ENCODE measurements around the gene TMCC2.
"Not testable (repeated sequence)": the region's sequence is repeated elsewhere in the genome, so short reads cannot be mapped to it uniquely, and the experiment has no call there.

Gene TMCC2, protein sequence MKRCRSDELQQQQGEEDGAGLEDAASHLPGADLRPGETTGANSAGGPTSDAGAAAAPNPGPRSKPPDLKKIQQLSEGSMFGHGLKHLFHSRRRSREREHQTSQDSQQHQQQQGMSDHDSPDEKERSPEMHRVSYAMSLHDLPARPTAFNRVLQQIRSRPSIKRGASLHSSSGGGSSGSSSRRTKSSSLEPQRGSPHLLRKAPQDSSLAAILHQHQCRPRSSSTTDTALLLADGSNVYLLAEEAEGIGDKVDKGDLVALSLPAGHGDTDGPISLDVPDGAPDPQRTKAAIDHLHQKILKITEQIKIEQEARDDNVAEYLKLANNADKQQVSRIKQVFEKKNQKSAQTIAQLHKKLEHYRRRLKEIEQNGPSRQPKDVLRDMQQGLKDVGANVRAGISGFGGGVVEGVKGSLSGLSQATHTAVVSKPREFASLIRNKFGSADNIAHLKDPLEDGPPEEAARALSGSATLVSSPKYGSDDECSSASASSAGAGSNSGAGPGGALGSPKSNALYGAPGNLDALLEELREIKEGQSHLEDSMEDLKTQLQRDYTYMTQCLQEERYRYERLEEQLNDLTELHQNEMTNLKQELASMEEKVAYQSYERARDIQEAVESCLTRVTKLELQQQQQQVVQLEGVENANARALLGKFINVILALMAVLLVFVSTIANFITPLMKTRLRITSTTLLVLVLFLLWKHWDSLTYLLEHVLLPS

DNA sequence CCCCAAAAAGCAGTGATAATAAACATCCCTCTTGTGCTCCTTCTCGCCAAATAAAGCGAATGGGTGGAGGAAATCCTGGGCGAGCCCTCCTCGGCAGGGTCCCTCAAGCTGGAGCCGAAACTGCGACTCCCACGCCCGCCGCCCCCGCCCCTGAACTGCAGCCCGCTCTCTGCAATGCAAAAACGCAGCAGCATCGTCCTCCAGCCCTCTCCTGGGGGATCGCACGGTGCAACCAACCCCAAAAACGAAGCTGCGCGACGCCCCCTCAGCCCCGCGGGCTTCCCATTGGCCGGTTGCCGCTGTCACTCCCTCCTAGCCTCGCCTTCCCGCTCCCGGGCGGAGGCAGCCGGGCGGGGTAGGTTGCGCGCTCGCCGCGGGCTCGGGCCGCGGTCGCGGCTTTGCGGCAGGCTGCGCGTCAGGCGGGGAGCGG, at the start of gene TMCC2:
TMCC2 (plus strand) TSS at position 363 of the 430 bp plus-strand sequence. CDS start 619 bp downstream, outside the sequence.
- DNase-seq, result peak; percentile 38

DNA sequence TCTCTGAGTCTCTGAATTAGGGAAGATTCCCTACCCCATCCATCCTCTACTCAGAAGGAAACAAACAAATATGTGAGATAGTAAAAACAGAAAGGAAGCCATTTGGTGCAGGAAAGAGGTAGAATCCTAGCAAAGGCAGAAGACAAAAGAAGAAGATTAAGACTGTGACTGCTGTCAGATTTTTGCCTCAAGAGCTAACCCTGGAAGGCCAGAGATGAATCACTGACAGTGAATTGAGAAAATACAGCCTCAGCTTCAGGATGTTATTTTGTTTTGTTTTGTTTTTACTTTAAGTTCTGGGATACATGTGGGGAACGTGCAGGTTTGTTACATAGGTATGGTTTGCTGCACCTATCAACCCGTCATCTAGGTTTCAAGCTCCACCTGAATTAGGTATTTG, 47.9 kb upstream of the TMCC2 start:
- DNase-seq, result no peak

DNA sequence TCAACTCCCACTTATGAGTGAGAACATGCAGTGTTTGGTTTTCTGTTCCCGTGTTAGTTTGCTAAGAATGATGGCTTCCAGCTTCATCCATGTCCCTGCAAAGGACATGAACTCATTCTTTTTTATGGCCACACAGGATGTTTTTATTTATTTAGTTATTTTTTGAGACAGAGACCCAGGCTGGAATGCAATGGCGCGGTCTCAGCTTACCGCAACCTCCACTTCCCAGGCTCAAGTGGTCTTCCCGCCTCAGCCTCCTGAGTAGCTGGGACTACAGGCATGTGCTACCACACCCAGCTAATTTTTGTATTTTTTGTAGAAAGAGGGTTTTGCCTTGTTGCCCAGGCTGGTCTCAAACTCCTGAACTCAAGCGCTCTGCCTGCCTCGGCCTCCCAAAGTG, 47.4 kb upstream of the TMCC2 start:
- DNase-seq, result not testable (repeated sequence)

DNA sequence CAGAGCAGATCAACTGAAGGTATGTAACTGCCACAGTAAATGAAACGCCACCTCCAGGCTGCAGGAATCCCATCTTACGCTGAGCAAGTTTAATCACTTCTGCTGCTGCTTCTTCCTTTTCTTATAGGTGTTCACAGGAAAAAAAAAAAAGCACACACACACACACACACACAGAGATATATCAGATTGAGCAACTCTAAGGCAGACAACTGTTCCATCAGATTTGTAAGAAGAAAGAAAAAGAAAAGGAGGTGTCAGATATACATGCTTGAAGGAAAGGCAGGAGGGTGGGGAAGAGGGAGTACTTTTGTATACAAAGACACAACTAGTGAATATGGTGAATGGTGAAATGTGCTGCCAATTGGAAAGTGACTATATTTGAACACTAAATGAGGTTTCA, 44.8 kb upstream of the TMCC2 start:
- DNase-seq, result no peak

DNA sequence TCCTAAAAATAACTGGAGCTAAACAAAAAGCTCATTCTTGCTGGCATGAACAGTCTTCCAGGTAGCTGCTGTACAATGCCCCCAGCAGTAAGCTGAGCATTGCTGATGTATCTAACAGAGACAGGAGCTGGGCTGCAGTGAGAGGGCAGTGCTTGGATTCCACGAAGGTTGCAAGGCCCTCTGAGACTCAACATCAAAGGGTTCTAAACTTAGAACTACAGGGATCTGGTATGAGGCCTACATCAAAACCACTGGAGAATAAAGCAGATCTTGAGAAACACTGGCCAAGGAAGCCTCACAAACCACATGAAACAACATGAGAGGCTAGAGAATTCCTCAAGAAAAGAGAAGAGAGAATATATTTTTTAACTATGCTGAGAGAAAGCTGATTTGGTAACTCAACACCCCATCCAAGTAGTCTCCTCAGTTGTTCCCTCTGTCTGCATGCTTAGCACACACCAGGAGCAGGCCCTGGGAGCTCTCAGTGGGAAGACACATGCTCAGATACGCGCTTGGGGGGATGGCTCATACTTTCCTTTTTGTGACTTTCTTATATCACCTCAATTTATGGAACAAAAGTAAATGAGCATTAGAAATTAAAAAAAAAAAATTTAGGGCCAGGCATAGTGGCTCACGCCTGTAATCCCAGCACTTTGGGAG, 43.9 kb upstream of the TMCC2 start:
- DNase-seq, result no peak

DNA sequence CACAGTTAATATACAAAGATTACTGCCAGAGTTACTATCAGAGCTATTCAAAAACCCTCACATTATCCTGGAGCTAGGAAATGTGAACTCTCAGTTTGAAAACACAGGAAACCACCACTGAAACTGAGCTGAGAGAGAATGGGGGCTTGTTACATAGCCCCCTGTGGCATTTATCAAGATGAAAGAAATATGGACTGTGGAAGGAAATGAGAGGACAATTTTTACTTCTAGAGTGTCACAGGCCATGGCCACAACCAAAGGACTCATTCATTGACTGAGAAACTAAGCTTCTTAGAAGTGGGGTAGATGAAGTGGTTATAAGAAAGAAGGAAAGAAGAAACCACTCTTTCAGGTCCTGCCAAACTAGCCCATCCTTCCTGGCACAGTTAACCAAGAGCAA, 41.6 kb upstream of the TMCC2 start:
- DNase-seq, result no peak

DNA sequence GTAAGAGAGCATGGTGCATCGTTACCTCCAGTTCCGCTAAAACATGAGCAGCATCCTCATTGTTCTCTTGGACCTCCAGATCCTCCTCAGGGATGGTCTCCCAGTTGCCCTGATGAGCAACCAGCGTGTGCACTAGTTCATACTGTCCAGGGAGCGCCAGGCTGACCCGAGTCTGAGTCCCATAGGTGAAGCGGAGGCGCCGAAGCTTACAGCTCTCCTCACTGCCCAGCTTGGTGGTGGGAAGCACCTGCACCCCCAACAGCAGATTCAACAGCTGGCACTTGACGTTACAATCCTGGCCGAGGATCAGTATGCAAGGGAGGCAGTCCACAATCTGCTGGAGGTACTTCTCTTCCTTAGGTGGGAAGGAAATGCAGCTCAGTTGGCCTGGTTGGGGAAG, 40.3 kb upstream of the TMCC2 start:
- DNase-seq, result no peak

DNA sequence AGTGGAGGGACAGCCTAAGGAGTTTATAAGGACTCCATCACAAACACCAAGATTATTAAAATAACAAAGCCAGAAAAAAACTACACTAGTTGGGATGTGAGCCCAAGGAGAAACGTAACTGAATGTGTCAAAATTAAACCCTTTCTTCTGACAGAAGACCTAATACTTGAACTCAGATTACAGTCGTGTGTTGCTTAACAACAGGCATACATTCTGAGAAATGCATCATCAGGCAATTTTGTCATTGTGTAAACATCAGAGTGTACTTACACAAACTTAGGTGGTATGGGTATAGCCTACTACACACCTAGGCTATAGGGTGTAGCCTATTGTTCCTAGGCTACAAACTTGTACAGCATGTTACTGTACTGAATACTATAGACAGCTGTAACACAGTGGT, 39.6 kb upstream of the TMCC2 start:
- no peak for DNase-seq

DNA sequence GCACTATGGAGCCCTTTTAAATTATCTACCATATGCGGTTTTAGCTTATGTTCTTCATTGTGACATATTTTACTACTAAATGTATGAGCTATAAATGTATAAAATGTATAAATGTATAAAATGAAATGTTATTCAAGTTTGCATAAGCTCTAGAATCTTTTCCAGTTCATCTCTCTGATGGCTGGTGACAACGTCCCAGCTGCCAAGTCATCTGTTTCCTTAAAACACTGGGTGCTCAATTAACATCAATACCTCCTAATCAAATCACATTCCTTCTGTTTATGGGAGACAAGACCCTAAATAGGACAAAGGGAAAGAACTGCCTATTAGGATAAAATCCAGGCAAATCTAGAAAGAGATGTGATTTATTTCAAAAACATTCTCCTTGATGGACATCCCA, 39.1 kb upstream of the TMCC2 start:
- no peak for DNase-seq

DNA sequence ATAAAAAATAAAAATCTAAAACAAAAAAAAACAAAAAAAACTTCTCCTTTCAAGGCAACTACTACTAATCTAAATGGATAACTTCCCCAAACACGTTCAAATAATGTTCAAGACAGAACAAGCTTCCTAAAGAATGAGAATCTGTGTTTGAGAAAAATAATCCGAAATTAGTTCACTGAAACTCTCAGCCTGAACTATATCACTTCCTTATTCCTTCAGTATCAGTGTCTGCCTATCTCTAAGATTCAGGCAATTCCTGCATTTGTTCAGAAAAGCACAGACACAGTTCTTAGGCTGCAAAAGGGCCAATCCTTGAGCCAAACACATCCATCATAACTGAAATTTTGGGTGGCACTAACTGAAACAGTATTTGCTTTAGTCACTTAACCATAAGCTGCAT, 38.6 kb upstream of the TMCC2 start:
- no peak for DNase-seq

DNA sequence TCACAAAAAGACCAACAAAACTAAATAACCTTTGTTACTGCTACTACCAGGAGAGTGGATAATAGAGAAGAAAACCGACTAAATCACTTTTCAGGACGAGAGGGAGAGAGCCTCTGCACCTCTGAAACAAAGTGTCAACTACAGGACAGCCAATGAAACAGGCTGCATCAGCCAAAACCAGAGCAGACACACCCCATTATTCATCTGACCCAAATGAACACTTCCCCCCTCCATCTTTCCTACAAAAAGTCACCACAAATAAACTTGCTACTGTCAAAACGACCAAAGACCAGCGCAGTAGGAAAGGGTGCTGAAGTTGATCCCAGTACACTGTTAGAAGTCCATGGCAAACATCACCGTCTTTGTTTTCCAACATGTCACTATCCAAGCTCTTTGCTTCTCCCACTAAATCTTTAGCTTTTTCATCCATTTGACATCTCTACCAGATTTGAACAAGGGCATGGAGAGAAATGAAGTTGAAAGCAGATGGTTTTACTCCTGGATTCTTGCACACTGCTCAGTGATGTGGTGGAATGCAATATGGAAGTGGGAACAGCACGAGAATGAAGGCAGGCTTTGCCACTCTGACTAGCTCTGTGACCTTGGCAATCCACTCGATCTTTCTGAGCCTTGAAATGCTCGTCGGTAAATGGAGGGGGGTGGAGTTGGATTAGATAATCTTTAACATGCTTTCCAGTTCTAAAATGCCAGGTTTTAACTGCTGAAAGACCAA, 36.7 kb upstream of the TMCC2 start:
- no peak for DNase-seq

DNA sequence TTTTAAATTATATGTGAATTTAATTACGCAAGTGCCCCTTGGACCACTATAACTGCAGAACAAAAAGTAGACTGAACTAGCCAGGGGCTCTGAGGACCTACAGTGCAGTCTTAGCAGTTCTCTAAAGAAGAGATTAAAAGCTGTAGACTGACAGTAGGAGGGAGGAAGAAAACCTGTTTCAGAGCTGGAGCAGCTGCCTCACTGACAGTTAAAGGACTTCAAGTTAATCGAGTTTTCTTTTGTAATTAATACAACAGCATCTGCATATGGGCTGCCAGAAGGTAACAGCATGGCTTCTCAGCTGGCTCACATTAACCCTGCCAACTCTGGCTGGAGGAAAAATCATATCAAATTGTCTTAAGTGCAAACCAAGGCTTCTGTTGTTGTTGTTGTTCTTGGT, 36.1 kb upstream of the TMCC2 start:
- no peak for DNase-seq

DNA sequence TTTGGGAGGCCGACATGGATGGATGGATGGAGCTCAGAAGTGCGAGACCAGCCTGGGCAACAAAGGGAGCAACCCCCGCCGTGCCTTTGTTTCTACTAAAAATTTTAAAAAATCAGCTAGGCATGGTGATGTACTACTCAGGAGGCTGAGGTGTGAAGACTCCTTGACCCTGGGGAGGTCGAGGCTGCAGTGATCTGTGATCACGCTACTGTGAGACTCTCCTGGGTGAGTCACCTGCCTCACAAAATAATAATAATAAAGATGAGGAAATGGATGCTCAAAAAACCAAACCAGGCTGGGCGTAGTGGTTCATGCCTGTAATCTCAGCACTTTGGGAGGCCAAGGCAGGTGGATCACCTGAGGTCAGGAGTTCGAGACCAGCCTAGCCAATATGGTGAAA, 35.5 kb upstream of the TMCC2 start:
- DNase-seq, result no peak

DNA sequence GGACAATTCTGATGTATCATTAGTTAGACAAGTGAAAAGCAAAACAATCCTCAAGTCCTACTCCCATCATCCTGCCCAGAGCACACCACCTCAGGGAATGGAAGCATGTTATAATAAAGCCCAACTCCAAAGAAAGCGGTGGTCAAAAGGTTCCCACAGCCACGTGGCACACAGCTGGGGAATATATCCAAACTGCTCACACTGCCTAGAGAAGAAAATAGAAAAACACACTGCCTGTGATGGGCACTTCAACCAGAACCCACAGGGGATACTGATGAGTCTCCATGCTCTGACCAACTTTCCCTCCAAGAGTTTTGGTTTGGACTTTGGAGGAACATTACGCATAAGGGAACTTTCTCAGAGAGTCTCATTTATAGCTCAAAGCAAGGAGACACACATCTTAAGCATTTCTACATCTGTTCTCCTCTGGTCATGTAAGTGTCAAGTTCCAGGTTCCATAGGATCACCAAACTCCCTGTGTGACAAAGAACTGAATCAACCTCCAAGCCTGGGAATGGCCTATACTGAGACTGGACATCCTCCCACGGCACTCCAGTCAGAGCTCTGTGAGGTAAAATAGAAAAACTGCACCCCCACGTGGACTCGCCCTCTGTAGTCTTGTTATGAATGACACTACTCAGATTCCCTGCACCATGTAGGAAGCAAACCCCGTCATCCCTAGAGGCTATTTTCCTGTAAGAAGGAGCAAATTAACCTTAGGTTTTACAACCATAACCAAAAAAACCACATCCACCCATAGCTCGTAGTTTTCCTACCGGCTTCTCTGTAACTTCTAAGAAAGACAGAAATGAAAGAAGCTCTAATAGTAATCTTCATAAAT, 28.4 kb upstream of the TMCC2 start:
- no peak for DNase-seq

DNA sequence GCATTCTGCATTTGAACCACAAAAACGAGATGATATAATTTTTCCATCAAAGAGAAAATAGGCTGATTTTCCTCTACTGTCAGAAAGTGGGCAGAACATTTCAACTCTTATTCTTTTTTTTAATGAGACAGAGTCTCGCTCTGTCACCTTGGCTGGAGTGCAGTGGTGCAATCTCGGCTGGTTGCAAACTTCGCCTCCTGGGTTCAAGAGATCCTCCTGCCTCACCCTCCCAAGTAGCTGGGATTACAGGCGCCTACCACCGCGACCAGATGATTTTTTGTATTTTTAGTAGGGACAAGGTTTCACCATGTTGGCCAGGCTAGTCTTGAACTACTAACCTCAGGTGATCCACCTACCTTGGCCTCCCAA, 27.8 kb upstream of the TMCC2 start:
- DNase-seq, result no peak

DNA sequence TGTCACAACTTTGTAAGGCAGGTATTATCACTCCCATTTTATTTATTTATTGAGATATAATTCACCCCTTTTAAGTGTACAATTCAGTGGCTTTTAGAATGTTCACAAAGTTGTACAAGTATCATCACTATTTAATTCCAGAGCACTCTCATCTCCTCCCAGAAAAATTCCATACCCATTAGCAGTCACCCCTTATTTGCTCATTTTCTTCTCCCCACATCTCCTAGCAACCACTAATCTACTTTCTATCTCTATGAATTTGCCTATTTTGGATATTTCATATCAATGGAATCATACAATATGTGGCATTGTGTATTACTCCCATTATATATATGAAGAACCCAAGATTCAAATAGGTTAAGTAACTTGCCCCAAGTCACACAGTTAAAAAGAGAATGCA, 23.2 kb upstream of the TMCC2 start:
- DNase-seq, result no peak

DNA sequence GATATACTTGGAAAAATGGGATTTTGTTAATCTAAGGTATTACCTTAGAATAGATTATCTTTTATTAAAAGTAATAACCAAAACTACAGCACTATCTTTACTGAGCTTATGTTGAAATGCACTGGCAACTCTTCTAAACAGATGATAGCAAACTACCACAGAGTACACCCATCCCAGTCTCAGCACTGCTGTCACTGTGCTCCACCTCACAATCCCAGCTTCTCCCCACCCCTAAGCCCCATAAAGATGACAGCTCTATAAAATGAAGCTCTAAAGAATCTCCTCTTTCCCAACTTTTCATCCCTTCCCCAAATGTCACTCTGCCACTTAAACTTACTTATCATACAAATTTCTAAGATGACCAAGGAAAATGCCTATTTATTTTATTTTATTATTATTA, 22.7 kb upstream of the TMCC2 start:
- DNase-seq, result no peak

DNA sequence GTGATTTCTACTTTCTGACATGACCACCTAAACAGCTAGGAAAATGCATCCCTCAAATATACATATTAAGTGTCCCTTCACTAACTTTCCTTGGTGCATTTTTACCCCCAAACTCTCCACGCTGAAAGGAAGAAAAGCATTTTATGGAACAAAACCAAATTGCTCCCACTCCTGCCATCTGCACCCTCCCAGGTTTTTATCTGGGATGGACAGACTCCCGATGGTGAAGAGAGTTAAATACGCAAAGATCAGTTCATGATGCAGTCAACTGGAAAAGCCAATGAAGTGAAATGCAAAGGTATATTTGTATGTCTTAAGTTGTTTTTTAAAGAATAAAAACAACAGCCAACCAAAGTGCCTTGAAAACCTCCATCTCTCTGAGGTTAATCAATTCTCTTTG, 18.9 kb upstream of the TMCC2 start:
- DNase-seq, result no peak

DNA sequence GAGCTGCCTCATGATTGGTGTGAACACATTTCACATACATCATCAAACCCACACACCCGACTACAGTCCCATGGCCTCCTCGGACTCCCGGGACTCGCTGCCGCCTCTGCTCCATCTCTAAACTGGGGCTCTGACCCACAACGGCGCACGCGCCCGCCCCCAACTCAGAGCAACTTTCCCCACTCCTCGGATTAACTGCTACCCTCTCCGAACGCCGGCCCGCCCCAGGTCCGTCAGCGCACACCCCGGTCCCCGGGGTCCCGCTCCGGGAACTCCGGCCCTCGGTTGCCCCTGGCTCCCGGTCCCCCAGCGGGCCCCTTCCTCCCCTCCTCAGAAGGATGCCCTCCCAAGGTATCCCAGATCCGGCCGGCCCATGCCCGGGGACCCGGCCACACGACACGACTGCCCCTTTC, 17.0 kb upstream of the TMCC2 start:
- DNase-seq, result no peak

DNA sequence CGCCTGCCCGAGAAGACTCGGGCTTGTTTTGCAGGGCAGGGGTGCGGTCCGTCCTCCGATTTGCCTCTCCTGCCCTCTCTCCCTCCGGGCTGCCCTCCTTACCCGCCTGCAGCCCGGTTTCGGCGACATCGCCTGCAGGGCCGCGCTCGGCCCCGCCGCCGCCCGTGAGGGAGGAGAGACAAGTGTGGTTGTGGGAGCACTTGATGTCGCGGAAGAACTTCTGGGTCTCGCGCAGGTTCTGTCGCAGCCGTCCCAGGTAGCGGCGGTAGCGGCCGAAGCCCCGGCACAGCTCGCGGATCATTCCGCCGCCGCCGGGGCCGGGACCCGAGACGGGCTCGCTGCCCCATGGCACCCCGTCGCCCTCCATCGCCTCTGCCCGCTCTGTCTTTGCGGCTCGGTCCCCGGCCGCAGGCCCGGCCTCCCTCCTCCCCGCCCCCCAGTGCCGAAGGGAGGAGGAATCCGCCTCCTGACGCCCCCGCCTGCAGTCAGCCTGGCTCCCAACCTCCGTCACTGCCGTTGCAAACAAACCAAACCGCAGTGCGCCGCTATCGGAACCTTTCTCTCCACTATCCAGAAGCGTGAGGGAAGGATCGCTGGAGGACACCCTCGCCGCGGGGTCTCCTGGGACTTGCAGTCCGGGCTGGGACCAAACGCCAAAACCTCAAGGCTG, 16.4 kb upstream of the TMCC2 start, which contains the start of gene DSTYK:
DSTYK (minus strand) TSS at position 534 of the 670 bp plus-strand sequence; CDS start at position 367, 167 bp downstream.
- DNase-seq, result peak; percentile 79

DNA sequence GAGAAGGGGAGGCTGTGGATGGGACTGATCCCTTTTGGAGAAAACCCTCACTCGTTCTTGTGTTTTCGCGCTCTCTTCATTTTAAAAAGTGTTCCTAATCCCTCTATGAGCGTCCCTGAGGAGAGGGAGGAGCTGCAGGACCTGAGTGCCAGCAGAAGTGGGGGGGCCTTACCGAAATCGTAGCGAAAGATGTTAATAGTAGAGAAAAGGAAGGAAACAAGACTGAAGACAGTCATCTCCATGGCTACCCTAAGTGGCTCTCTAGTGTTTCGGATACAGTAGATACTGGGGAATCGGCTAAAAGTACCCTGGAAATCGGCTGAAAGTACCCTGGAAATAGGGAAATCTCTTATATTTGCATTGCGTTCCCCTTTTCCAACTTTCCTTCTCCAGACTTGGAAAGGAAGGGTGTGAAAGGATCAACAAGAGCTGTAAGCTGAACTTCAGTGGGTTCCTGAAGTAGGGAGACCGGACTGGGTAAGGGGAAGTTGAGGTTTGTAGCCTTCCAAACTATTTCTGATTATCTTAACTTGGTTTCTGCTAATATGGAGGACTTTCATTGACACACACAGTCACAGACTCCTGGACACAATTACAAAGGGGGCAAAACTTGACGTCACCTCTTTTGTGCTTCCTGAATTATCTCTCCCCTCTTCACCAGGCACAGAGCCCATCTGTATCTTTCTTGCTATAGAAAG, 15.8 kb upstream of the TMCC2 start:
- no peak for DNase-seq

Measured in NCI-H2029 treated with DMSO at 0.1 percent for 48 hours (cell line).